Measurements from ENCODE around the gene COQ3.

DNA sequence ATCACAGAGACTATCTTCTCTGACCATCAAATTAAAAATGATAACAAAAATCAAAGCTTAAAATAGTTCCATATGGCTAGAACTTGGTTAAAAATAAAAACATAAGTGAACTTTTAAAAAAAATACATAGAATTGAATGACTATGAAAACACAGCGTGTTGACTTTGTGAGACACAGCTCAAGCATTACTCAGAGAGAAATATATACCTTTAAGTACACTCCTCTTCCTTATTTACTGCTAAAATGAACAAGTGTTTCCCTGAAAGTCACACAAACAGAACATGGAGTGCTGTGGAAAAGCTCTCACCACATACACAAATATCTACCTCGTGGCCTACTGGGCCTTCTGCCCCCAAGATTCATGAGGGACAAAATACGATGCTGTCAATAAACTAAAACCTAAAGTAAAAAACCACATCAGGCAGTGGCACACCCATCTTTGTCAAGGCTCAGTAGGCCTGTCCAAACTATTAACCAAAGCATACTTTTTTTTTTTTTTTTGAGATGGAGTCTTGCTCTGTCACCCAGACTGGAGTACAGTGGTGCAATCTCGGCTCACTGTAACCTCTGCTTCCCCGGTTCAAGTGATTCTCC lies 52.0 kb downstream of the COQ3 start:
- TF ChIP-seq, protein P1, sequence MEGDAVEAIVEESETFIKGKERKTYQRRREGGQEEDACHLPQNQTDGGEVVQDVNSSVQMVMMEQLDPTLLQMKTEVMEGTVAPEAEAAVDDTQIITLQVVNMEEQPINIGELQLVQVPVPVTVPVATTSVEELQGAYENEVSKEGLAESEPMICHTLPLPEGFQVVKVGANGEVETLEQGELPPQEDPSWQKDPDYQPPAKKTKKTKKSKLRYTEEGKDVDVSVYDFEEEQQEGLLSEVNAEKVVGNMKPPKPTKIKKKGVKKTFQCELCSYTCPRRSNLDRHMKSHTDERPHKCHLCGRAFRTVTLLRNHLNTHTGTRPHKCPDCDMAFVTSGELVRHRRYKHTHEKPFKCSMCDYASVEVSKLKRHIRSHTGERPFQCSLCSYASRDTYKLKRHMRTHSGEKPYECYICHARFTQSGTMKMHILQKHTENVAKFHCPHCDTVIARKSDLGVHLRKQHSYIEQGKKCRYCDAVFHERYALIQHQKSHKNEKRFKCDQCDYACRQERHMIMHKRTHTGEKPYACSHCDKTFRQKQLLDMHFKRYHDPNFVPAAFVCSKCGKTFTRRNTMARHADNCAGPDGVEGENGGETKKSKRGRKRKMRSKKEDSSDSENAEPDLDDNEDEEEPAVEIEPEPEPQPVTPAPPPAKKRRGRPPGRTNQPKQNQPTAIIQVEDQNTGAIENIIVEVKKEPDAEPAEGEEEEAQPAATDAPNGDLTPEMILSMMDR (conservative IDR thresholded peaks at IDR 0.05): no peak
- no peak for TF ChIP-seq EZH2 (IDR thresholded peaks at IDR 0.05; ENCODE audit: low read depth)

All from PC-9 (cell line).